HepG2 (cell line): ENCODE data around the gene NDUFA8. TPM values are rescaled to one million over a fixed set of nuclear protein-coding genes. Genes with fewer than 3 reads are reported as not detected.

Experiments
- E2F1 ChIP-seq: sonication (generic); formaldehyde crosslinking; IDR thresholded peaks from 2 replicates; pipeline ENCODE4 v1.5.0; 2020; ENCODE audit warnings: missing genetic modification reagents
- FOXA3 ChIP-seq: IDR thresholded peaks from 2 replicates; pipeline ENCODE4 v1.6.1; 2016; ENCODE audit warnings: missing genetic modification reagents, missing compliant biosample characterization
- FOXK1 ChIP-seq: sonication (generic); formaldehyde crosslinking; IDR thresholded peaks from 2 replicates; pipeline ENCODE4 v1.4.0; 2020; ENCODE audit warnings: low read depth, missing genetic modification reagents, borderline replicate concordance
- HDAC1 ChIP-seq: sonication (generic); formaldehyde crosslinking; IDR thresholded peaks from 2 replicates; pipeline ENCODE4 v1.5.1; 2020; ENCODE audit warnings: mild to moderate bottlenecking, missing genetic modification reagents
- HOXD1 ChIP-seq: sonication (generic); formaldehyde crosslinking; IDR thresholded peaks from 2 replicates; pipeline ENCODE4 v1.5.0; 2020; ENCODE audit warnings: missing genetic modification reagents
- MEIS2 ChIP-seq: sonication (generic); formaldehyde crosslinking; IDR thresholded peaks from 2 replicates; pipeline ENCODE4 v1.9.0; 2021; ENCODE audit warnings: mild to moderate bottlenecking, missing genetic modification reagents
- NR2F6 ChIP-seq, 2 experiments: IDR thresholded peaks; 2 replicates each; pipeline ENCODE4 v1.6.1; 2016; ENCODE audit warnings: antibody characterized with exemption in 1 of 2, mild to moderate bottlenecking in 1 of 2
- PTBP1 ChIP-seq: fragments of 200-400 bp; formaldehyde crosslinking; IDR thresholded peaks from 2 replicates; pipeline ENCODE4 v1.6.1; 2018; ENCODE audit warnings: low read length, low read depth; ENCODE audit not compliant: poor library complexity, severe bottlenecking
- RFX3 ChIP-seq: IDR thresholded peaks from 2 replicates; pipeline ENCODE4 v1.6.1; 2016; ENCODE audit warnings: missing biosample characterization, missing genetic modification reagents
- SMC3 ChIP-seq: IDR thresholded peaks from 2 replicates; pipeline ENCODE4 v1.6.1; 2011; ENCODE audit warnings: low read length, improper control_type of control experiment
- SOX13 ChIP-seq, 3 experiments: fragments of 450-650 bp in 1 of 3; sonication (generic) in 1 of 3; formaldehyde crosslinking in 1 of 3; IDR thresholded peaks in 2 of 3; conservative IDR thresholded peaks in 1 of 3; 2 replicates each; pipeline versions ENCODE4 v1.5.0 to v1.6.1; 2016 to 2020; ENCODE audit warnings: antibody characterized with exemption in 1 of 3, mild to moderate bottlenecking in 1 of 3, missing compliant biosample characterization in 1 of 3, missing genetic modification reagents in 1 of 3, moderate library complexity in 1 of 3
- SRSF4 ChIP-seq: fragments of 200-400 bp; formaldehyde crosslinking; IDR thresholded peaks from one replicate; pipeline ENCODE4 v1.6.1; 2018; ENCODE audit warnings: mild to moderate bottlenecking, low read depth, low read length, moderate library complexity; ENCODE audit not compliant: poor library complexity, severe bottlenecking
- ZNF552 ChIP-seq: sonication (generic); formaldehyde crosslinking; IDR thresholded peaks from 2 replicates; pipeline ENCODE4 v1.9.0; 2022; ENCODE audit warnings: missing genetic modification reagents, mild to moderate bottlenecking, borderline replicate concordance
- ZNF563 ChIP-seq: sonication (generic); formaldehyde crosslinking; IDR thresholded peaks from 2 replicates; pipeline ENCODE4 v1.8.0; 2022; ENCODE audit warnings: mild to moderate bottlenecking, moderate library complexity, missing genetic modification reagents
- ZNF609 ChIP-seq: sonication (generic); formaldehyde crosslinking; IDR thresholded peaks from 2 replicates; pipeline ENCODE4 v1.4.0; 2020; ENCODE audit warnings: mild to moderate bottlenecking, missing genetic modification reagents, borderline replicate concordance
- polyA plus RNA-seq, 8 experiments: library from polyadenylated mRNA; depleted of rRNA in 3 of 8; stranded (reverse) in 7 of 8; unstranded in 1 of 8; fragments of >200 nt; fragmentation: Illumina TruSeq in 4 of 8; extraction: Trizol in 4 of 8; gene quantifications; 2 replicates each; pipeline versions ENCODE4 v1.2.1 to v1.2.3, GENCODE V29; 2011 to 2016; ENCODE audit warnings: low read depth in 4 of 8, missing spikeins in 1 of 8, mixed read lengths in 1 of 8; ENCODE audit not compliant: insufficient read depth in 1 of 8
- total RNA-seq, 5 experiments: library from RNA; depleted of rRNA; stranded (reverse); fragments of >200 nt; fragmentation: Illumina TruSeq; extraction: Trizol; gene quantifications; 2 replicates each; pipeline ENCODE4 v1.2.3, GENCODE V29; 2016; ENCODE audit warnings: low read depth in 1 of 5
- TF ChIP-seq, protein P1 (sequence below): sonication (generic); formaldehyde crosslinking; IDR thresholded peaks from 2 replicates; pipeline ENCODE4 v1.8.1; 2023; ENCODE audit warnings: mild to moderate bottlenecking, missing genetic modification reagents
- TF ChIP-seq, protein P2 (sequence below): sonication (generic); formaldehyde crosslinking; IDR thresholded peaks from 2 replicates; pipeline ENCODE4 v1.4.0; 2020; ENCODE audit warnings: missing genetic modification reagents
- TF ChIP-seq, protein P3 (sequence below): sonication (generic); formaldehyde crosslinking; conservative IDR thresholded peaks from 2 replicates; pipeline ENCODE4 v1.4.0; 2020; ENCODE audit warnings: missing genetic modification reagents

The NDUFA8 gene
- total and polyA plus RNA-seq, 2 of the 13 experiments (the other 11 are each of a cell fraction or from before 2014, with no cell fraction given) = 68.6 to 71.7 TPM

DNA sequence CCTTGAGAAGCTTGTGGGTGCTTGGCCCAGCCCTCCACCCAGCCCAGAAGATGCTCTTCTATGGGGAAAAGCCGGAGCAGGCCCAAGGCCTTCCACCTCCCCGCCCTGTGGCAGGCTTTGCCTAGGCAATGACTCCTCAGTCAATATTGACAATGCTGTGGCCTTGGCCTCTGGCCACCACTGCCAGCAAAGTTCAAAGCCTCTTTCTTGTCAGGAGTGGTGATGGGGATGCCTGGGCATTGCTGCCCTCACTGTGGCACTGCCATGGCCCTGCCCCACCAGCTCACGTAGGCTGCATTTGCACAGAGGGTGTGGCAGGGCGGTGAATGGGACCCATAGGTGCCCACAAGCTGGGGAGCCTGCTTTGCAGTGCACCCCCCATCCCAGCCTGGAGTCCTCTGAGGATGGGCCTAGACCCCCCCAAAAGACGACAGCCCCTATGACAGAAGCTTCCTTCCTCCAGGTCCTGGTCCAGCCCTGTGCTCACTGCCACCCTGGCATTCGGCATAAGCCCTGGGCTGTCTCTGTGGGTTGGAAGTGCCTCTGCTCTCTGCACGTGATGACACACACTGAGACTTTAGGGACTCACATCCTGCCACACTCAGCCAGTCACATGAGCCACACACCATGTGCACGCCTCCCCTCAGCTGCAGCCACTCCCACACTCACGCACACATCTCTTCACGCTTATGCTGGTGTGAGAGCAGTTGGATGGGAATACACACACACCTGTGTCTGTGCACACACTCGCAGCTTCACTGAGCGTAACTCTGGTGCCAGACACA lies 31.2 kb upstream of the NDUFA8 start (continued):
- TF ChIP-seq ZNF609 (CRISPR knock-in tag) (peak; percentile 40; the same call in 1 of the 2 replicates), MEIS2 (no peak), E2F1 (CRISPR knock-in tag) (no peak), SMC3 (no peak), FOXA3 (peak; percentile 96), ZNF552 (CRISPR knock-in tag) (no peak), NR2F6 (IDR thresholded peaks at IDR 0.05) (peak; percentile 90), NR2F6 (CRISPR knock-in tag; IDR thresholded peaks at IDR 0.05) (peak; percentile 96), ZNF563 (no peak), PTBP1 (no peak), RFX3 (CRISPR knock-in tag) (no peak), SRSF4 (no peak), HDAC1 (CRISPR knock-in tag) (peak; percentile 66), FOXK1 (CRISPR knock-in tag) (peak; percentile 25; the same call in 1 of the 2 replicates), HOXD1 (CRISPR knock-in tag) (no peak), SOX13 (IDR thresholded peaks at IDR 0.05) (no peak), SOX13 (CRISPR knock-in tag; conservative IDR thresholded peaks at IDR 0.05 in 1 of 2, IDR thresholded peaks at IDR 0.05 in 1 of 2) (peak in 1 of 2 experiments; percentile 60; a peak in 2 of 4 replicates)
- TF ChIP-seq, protein P1, sequence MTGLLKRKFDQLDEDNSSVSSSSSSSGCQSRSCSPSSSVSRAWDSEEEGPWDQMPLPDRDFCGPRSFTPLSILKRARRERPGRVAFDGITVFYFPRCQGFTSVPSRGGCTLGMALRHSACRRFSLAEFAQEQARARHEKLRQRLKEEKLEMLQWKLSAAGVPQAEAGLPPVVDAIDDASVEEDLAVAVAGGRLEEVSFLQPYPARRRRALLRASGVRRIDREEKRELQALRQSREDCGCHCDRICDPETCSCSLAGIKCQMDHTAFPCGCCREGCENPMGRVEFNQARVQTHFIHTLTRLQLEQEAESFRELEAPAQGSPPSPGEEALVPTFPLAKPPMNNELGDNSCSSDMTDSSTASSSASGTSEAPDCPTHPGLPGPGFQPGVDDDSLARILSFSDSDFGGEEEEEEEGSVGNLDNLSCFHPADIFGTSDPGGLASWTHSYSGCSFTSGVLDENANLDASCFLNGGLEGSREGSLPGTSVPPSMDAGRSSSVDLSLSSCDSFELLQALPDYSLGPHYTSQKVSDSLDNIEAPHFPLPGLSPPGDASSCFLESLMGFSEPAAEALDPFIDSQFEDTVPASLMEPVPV = no peak
- TF ChIP-seq, protein P2, sequence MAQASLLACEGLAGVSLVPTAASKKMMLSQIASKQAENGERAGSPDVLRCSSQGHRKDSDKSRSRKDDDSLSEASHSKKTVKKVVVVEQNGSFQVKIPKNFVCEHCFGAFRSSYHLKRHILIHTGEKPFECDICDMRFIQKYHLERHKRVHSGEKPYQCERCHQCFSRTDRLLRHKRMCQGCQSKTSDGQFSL = 0 out of 2 replicates have a peak, but pooled peaks have one; percentile 50
- TF ChIP-seq, protein P3, sequence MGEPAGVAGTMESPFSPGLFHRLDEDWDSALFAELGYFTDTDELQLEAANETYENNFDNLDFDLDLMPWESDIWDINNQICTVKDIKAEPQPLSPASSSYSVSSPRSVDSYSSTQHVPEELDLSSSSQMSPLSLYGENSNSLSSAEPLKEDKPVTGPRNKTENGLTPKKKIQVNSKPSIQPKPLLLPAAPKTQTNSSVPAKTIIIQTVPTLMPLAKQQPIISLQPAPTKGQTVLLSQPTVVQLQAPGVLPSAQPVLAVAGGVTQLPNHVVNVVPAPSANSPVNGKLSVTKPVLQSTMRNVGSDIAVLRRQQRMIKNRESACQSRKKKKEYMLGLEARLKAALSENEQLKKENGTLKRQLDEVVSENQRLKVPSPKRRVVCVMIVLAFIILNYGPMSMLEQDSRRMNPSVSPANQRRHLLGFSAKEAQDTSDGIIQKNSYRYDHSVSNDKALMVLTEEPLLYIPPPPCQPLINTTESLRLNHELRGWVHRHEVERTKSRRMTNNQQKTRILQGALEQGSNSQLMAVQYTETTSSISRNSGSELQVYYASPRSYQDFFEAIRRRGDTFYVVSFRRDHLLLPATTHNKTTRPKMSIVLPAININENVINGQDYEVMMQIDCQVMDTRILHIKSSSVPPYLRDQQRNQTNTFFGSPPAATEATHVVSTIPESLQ (CRISPR knock-in tag) = no peak
